ENCODE results near the gene COL25A1.

COL25A1 gene

GRCh38 chr4:108920395-108921087, 381.9 kb downstream of the COL25A1 start:
- no peak for DNase-seq

- DNase-seq: no peak
Observed at GRCh38 chr4:108919226-108919893, 383.1 kb downstream of the COL25A1 start.

GRCh38 chr4:108917255-108917654, 385.2 kb downstream of the COL25A1 start:
- no peak for DNase-seq

- DNase-seq: no peak
Observed at GRCh38 chr4:108916638-108917037, 385.8 kb downstream of the COL25A1 start.

DNA sequence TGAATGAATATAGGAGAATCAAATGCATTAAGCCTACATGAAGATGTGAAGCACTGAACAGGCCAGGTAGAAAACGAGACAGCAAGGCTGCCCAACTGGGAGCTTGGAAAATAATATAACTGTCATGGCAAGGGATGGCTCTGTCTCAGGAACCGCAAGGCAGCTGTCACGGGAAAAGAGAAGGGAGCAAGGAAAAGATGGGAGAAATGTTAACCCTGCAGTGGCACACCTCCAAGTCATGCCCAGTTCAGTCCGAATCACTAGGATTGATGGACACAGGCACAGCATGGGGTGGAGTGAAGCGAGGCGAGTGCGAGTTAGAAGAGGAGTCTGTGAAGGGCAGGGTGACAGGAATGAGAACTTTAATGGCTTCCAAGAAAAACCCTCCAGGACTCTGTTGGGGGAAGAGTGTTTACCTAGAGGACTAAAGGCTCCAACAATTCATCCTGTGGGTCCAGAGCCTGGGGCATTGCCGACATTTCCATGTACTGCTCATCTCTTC, 395.5 kb downstream of the COL25A1 start:
- DNase-seq: no peak

DNA sequence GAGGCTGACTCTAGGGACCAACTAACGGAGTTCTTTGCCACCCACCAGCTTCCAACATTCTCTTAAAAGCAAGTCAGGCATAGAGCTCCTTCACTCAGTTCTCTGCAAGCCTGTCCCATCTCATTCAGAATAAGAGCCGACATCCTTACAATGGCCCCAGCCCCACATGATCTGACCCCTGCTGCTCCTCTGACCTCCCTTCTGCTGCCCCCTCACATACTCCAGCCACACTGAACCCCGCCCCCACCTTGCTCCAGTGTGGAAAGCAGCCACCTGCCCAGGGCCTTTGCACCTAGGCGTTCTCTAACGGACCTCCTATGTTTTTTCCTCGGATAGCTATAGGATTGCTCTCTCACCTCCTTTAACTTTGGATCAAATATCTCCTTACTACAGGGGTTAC, 396.5 kb downstream of the COL25A1 start:
- DNase-seq: no peak

- DNase-seq: no peak
Observed at GRCh38 chr4:108903464-108904221, 398.8 kb downstream of the COL25A1 start.

DNA sequence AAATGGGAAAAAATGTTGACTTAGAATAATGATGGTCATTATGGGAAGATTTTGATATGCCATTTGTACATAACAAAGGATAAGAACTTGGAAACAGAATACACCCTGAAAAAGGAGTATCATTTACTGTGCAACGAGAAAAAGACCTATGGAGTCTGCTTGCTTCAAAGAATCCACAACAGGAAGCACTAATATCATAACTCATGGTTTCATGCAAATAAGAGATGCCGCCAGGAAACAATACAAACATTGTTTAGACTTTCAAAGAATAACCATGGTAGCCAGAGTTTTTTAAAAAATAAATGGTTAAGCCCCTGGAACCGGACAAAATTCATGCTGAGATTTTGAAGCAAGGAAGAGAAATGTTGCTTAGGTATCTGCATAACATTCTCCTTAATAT, 399.7 kb downstream of the COL25A1 start:
- DNase-seq: no peak

GRCh38 chr4:108901291-108901690, 401.2 kb downstream of the COL25A1 start:
- DNase-seq: no peak

DNA sequence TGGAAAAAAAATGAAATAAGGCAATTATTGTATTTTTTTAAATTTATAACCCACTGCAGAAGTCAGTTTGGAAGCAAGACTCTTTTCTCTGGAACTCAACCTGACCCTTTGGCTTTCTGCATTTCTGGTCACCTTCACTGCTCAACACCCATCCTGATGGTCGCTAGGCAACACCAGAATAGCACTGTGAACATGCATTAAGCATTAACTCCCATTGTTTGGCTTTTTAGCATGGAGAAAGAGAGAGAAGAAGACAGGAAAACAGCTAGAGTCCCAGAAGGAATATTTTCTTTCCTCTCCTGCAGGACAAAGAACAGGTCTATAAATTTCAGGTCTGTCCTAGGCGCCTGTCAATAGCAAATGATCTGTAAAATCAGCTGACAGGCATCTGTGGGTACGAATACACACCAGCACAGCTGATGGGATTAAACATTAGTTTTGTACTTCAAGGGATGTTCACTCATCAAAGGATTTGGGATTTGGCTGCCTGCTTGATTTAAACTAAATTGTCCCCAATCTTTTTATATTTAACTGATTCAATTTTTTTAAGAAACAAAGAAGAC, 402.4 kb downstream of the COL25A1 start:
- DNase-seq: no peak

- DNase-seq: no peak
Observed at GRCh38 chr4:108893468-108893867, 409.0 kb downstream of the COL25A1 start.

DNA sequence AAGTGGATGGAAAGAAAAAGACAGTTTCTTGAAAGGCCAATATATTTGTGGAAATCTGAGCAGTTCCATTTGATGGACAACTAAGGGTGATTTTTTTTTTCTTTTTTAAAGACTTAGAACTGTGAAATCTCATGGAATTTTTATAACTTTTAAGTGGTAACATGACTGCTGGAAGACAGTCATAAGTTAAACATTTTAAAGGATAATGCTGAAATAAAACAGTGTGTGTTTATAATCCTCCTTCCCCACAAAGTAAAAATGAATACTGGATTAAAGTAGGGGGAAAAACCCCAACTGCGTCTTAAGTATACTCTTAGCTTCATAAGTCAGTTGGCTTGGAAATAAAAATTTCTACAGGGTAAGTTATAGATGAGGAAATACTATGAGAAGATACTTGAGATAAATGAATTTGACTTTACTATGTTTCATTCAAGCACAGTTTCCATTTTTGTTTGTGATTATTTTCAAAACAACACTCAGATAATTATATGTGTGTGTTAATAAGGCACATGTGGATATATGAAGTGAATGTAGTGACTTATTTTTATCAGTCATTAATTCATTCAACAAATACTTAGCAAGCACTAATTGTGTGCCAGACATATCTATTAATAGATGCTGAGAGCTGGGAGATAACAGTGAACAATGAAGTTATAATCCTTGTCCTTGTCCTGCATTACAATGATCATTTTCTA, 410.4 kb downstream of the COL25A1 start:
- DNase-seq: no peak

GRCh38 chr4:108890484-108890881, 412.0 kb downstream of the COL25A1 start:
- no peak for DNase-seq

- no peak for DNase-seq
Observed at GRCh38 chr4:108889696-108890483, 412.6 kb downstream of the COL25A1 start.

GRCh38 chr4:108888769-108889168, 413.7 kb downstream of the COL25A1 start:
- no peak for DNase-seq

DNA sequence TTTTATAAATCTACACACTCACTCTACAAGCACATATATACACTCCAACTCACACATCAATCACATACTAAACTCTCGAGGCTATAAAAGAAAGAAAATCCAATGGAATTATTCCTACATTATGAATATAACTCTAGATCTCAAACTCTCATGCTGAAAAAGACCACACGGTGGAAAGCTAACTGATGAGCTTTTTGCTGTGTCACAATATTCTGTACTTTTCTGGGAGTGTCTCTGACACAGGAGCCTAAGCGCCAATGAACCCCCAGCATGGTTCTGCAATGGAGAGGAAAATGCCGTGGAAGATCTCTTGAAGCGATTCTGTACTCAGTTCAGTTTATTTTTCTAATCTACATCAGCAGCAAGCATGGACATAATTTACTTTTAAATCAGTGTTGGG, 415.4 kb downstream of the COL25A1 start:
- no peak for DNase-seq

- DNase-seq: no peak
Observed at GRCh38 chr4:108885211-108885610, 417.2 kb downstream of the COL25A1 start.

GRCh38 chr4:108884596-108884995, 417.9 kb downstream of the COL25A1 start:
- no peak for DNase-seq

- DNase-seq: no peak
Observed at GRCh38 chr4:108881986-108882385, 420.5 kb downstream of the COL25A1 start.

- DNase-seq: no peak
Observed at GRCh38 chr4:108881190-108881589, 421.3 kb downstream of the COL25A1 start.
